Measurements from ENCODE around the gene CCBE1. TPM values are rescaled to one million over a fixed set of nuclear protein-coding genes. Genes with fewer than 3 reads are reported as not detected.
A peak's percentile ranks its signal among the peaks of the same experiment; 100 is the strongest.

The CCBE1 gene
- total RNA-seq, 1 donor from 2014 or later = 1.6 TPM

DNA sequence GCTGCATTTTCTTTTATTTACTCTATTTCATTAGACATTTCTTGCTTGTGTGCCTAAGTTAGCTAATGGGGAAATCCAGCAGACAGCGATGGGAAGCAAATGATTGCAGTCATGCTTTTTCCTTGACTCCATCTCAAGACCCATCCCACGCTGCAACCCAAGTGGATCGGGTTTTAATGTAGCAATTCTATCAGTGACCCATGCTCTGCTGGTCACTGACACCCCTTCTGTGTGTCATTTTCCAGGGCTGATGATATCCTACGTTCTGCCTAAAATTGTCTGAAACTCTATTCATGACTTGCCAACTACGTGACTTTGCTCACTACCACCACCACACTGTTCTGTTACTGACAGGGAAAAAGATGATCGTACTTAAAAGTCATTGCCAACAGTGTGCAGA lies 129.8 kb downstream of the CCBE1 start:
- FAIRE-seq = no peak
- TF ChIP-seq, protein P1, sequence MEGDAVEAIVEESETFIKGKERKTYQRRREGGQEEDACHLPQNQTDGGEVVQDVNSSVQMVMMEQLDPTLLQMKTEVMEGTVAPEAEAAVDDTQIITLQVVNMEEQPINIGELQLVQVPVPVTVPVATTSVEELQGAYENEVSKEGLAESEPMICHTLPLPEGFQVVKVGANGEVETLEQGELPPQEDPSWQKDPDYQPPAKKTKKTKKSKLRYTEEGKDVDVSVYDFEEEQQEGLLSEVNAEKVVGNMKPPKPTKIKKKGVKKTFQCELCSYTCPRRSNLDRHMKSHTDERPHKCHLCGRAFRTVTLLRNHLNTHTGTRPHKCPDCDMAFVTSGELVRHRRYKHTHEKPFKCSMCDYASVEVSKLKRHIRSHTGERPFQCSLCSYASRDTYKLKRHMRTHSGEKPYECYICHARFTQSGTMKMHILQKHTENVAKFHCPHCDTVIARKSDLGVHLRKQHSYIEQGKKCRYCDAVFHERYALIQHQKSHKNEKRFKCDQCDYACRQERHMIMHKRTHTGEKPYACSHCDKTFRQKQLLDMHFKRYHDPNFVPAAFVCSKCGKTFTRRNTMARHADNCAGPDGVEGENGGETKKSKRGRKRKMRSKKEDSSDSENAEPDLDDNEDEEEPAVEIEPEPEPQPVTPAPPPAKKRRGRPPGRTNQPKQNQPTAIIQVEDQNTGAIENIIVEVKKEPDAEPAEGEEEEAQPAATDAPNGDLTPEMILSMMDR (IDR thresholded peaks at IDR 0.05; ENCODE audit: insufficient read depth, low read length, severe bottlenecking) = no peak

DNA sequence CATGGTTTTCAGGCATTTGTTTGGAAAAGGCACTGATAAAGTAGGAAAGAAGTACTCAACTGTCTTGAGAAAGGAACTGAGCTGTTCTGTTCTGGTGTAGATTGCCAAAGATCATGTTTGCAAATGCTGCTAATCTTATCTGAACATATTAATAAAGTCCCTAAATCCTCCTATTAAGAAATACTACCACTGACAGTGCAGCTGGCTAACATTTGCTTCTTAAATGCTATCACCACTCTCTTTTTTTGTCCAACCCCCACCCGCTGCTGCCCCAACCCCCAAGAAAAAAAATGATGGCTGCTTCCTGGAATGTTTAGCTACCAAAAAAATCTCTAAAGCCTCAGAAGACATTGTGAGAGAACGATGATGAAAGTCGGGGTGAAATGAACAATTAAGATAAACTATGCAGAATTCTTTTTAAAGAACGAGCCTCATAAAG lies 130.7 kb downstream of the CCBE1 start:
- no peaks in the 10 kb centered on the region for H3K36me3 ChIP-seq (ENCODE audit: control insufficient read depth, insufficient read depth, low read length)
- DNase-seq (ENCODE audit: low read depth) (no peak), FAIRE-seq (no peak)
- no peak overlapping the region for H3K4me3 ChIP-seq (ENCODE audit: low read depth, low read length)
- no peaks in the 10 kb centered on the region for H3K27me3 ChIP-seq (ENCODE audit: control insufficient read depth, insufficient read depth, low read length)
- TF ChIP-seq, protein P1 (IDR thresholded peaks at IDR 0.05; ENCODE audit: insufficient read depth, low read length, severe bottlenecking) = no peak

More for the DNA sequence above, 129.8 kb downstream of the CCBE1 start:
- DNase-seq (ENCODE audit: low read depth) = no peak
- Histone ChIP-seq H3K4me3 (ENCODE audit: low read depth, low read length) (no peak overlapping the region), H3K27me3 (ENCODE audit: control insufficient read depth, insufficient read depth, low read length) (no peaks in the 10 kb centered on the region), H3K36me3 (ENCODE audit: control insufficient read depth, insufficient read depth, low read length) (no peaks in the 10 kb centered on the region)

DNA sequence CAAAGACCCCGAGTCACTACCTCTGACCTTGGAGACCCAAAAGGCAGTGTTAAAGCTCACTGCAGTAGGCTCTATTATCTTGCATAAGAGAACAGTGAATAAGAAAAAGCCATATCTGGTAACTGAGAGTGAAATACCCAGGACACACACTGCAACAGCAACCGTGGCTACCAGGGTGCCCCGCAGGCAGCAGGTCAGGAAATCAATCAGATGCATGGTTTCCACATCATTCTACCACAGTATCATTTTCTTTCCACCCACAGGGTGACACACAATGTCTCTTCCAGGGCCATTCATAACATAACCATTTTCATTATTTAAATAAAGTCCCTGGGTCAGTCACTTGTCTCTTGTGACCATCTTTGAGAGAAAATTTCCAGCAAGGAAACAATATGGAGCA lies 131.3 kb downstream of the CCBE1 start:
- DNase-seq (ENCODE audit: low read depth) (no peak), FAIRE-seq (no peak)
- H3K27me3 ChIP-seq (ENCODE audit: control insufficient read depth, insufficient read depth, low read length) = no peaks in the 10 kb centered on the region
- no peak overlapping the region for H3K4me3 ChIP-seq (ENCODE audit: low read depth, low read length)
- no peaks in the 10 kb centered on the region for H3K36me3 ChIP-seq (ENCODE audit: control insufficient read depth, insufficient read depth, low read length)
- TF ChIP-seq, protein P1 (IDR thresholded peaks at IDR 0.05; ENCODE audit: insufficient read depth, low read length, severe bottlenecking) = no peak

DNA sequence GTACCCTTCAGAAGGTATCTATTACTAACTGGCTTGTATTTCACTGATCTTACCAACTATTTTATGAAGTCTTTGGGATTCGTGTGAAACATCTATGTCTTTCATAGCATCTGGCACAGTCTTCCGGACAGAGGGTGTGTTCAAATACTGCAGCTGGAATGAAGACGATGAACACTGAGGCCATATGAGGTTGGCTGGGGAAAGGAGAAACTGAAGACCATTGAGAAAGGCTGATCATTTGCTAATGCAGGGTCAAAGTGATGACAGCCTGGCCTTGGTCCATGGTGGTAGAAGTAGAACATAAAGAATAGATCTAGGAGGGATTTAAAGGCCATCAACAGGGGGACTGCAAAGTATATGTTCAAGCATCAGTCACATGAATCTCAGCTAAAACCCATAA lies 132.7 kb downstream of the CCBE1 start:
- peak; percentile 91 for FAIRE-seq
- TF ChIP-seq, protein P1 (IDR thresholded peaks at IDR 0.05; ENCODE audit: insufficient read depth, low read length, severe bottlenecking) = no peak

DNA sequence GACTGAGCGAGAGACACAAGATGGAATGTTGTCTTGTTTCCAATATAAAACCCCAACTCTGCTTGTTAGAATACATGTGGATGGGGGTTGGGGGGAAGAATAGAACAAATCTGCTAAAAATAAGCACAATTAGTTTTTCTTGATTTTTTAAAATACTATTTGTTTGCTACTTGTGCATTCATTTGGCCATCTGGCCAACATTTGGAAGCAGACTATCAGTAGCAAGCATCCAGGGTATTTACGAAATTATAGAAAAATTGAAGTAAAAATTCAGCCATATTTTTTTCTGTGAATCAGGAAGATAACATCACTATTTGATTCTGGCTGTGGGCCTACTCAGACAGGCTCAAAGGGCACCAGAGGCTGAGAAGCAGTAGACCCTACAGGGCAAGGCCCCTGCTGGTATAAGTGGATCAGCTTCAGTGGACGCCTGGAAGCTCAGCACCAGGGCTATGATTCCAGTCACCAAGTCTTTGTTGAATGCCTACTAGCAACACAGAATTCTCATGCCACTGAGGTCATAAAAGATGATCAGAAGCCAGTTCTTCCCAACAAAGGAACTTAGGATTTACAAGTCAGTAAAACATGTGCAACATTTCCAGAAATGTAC lies 133.9 kb downstream of the CCBE1 start:
- no peak for FAIRE-seq
- H3K27me3 ChIP-seq (ENCODE audit: control insufficient read depth, insufficient read depth, low read length) = no peaks in the 10 kb centered on the region

More for the DNA sequence above, 132.7 kb downstream of the CCBE1 start:
- Histone ChIP-seq H3K36me3 (ENCODE audit: control insufficient read depth, insufficient read depth, low read length) (no peaks in the 10 kb centered on the region), H3K27me3 (ENCODE audit: control insufficient read depth, insufficient read depth, low read length) (no peaks in the 10 kb centered on the region), H3K4me3 (ENCODE audit: low read depth, low read length) (no peak overlapping the region)
- DNase-seq (ENCODE audit: low read depth) = no peak

More for the DNA sequence above, 133.9 kb downstream of the CCBE1 start:
- H3K36me3 ChIP-seq (ENCODE audit: control insufficient read depth, insufficient read depth, low read length) = no peaks in the 10 kb centered on the region
- DNase-seq (ENCODE audit: low read depth) = no peak
- H3K4me3 ChIP-seq (ENCODE audit: low read depth, low read length) = no peak overlapping the region
- TF ChIP-seq, protein P1 (IDR thresholded peaks at IDR 0.05; ENCODE audit: insufficient read depth, low read length, severe bottlenecking) = no peak

All from bronchial epithelial cell (primary cell).